ENCODE results near the gene ZNF511.

ZNF511 gene

GRCh38 chr10:133336577-133337369 is 28.1 kb downstream of the ZNF511 start, which contains the start of gene CALY:
Gene CALY, minus strand, starts transcription at chr10:133336896. Its CDS starts 7,907 bp downstream, at chr10:133328989.
- no peak for DNase-seq

GRCh38 chr10:133337370-133337725 is 28.6 kb downstream of the ZNF511 start:
- no peak for DNase-seq

- DNase-seq, result no peak
These were observed 29.7 kb downstream of the ZNF511 start for GRCh38 chr10:133338080-133339071.

- DNase-seq, result no peak
These were observed 31.1 kb downstream of the ZNF511 start for GRCh38 chr10:133339708-133340380.

- no peak for DNase-seq
These were observed 33.3 kb downstream of the ZNF511 start for GRCh38 chr10:133341983-133342382.

- no peak for DNase-seq
These were observed 34.2 kb downstream of the ZNF511 start for GRCh38 chr10:133342942-133343341.

GRCh38 chr10:133343558-133343957 is 34.8 kb downstream of the ZNF511 start:
- DNase-seq, result no peak

GRCh38 chr10:133344236-133344635 is 35.5 kb downstream of the ZNF511 start:
- DNase-seq, result no peak

- DNase-seq, result no peak
These were observed 37.7 kb downstream of the ZNF511 start for GRCh38 chr10:133346413-133346812.

GRCh38 chr10:133347710-133348517 is 39.2 kb downstream of the ZNF511 start:
- DNase-seq, result no peak

- DNase-seq, result no peak
These were observed 40.5 kb downstream of the ZNF511 start for GRCh38 chr10:133349160-133349568.

GRCh38 chr10:133349577-133350011 is 40.9 kb downstream of the ZNF511 start:
- DNase-seq, result no peak

GRCh38 chr10:133350283-133350949 is 41.7 kb downstream of the ZNF511 start:
- no peak for DNase-seq

GRCh38 chr10:133350950-133351329 is 42.2 kb downstream of the ZNF511 start:
- no peak for DNase-seq

- no peak for DNase-seq
These were observed 42.9 kb downstream of the ZNF511 start for GRCh38 chr10:133351408-133352318.

GRCh38 chr10:133353202-133353959 is 44.7 kb downstream of the ZNF511 start:
- no peak for DNase-seq

- no peak for DNase-seq
These were observed 45.4 kb downstream of the ZNF511 start for GRCh38 chr10:133353988-133354605.

- no peak for DNase-seq
These were observed 46.0 kb downstream of the ZNF511 start for GRCh38 chr10:133354672-133355240.

- DNase-seq, result no peak
These were observed 46.6 kb downstream of the ZNF511 start for GRCh38 chr10:133355266-133355665.
